GM21381 (cell line): ENCODE data around the gene TRMU.

Experiments used
- ATAC-seq: cut with Tn5 transposase; IDR thresholded peaks from one replicate; pipeline ENCODE4 v1.9.1; 2021; ENCODE audit warnings: mild to moderate bottlenecking, moderate library complexity; ENCODE audit not compliant: unreplicated experiment

The TRMU gene

DNA sequence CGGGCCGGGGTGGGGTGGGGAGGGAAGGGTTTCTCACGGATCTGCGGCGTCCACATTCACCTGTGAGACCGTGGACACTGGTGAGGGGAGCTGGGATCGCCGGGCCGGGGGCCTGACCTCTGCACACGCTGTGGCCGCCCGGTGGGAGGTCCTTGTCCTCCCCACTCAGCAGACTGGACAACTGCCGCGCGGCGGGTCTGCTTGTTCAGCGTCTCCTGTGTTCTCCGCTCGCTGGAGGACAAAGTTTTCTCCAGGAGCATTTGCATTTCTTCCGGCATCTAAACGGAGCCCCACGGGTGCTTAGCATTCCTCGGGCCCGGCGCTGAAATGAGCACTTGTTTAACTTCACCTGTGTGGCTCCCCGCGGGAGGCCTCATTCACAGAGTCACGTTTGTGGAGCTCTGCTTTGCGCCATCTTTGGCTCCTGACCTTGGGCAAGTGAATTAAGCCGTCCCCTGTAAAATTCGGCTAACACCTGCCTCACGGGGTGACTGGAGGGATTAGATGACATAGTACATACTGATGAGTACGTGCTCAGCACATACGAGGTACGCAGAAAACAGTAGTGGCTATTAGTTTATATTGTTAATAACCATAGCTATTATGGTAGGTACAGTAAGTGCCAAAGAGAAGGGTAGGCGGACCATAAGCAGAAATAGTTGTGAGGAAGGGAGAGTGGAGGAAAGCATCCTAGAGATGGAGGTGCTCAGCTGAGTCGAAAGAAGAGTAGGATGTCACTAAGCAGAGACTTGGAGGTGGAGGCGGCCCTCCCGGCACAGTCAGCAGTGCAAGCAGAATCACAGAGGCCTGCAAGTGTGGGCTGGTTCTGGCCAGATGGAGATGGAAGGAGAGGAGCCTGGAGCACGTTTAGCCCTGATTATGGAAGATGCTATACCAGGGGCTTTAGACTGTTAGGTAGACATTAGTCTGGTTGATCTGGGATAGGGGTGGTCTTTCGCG is 885 bp downstream of the TRMU start:
- peak; percentile 16 for ATAC-seq

DNA sequence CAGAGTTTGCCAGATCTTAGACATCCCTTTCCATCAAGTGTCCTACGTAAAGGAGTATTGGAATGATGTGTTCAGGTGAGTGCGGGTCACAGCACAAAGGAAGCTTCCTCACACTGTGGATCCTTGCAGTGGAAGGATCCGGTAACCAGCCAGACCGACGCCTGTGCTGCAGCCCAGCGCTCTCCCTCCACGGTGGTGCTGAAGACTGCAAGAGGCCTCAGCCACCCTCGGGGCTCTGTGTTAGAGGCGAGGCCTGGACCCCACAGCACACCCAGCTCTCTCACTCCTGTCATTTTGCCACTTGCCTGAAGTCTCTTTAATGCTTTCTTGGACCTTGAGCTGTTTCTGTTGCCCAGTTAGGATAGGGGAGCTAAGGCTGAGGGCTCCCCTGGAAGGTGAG is 2.4 kb downstream of the TRMU start:
- ATAC-seq, result no peak

DNA sequence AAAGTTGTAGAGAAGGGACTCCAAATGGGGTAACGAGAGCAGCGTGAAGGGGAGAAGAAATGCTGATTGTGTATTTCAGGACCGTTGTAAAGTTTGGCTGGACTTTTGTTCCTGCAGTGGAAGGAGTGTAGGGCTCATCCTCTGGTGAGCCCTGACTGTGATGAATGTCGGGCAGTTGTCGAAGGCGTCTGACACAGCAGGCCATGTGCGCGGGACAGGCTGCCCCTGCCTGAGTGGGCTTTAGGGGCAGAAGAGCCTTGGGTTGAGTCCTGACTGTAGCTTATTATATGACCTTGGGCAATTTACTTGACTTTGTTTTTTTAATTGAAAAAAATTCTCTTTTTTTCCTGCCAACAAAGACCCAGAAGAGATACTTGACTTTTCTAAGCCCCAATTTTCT is 3.1 kb downstream of the TRMU start:
- ATAC-seq, result no peak

DNA sequence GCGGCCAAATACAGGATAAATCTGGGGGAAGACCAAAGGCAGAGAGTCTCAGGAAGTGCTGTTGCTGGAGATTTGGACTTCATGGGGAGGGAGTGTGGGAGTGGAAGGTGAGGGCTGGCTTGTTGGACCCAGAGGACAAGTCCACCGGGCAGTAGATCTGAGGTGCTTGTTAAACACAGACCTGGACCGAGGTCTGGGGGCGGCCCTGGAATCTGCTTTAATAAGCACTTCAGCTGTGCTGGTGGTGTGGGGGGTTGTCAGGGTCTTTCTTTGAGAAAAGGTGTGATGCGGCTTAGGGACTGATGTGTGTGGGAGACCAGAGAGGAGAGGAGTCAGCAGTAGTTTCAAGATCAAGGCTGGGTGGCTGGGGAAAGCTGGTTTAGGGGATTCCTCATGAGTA is 4.4 kb downstream of the TRMU start:
- no peak for ATAC-seq

DNA sequence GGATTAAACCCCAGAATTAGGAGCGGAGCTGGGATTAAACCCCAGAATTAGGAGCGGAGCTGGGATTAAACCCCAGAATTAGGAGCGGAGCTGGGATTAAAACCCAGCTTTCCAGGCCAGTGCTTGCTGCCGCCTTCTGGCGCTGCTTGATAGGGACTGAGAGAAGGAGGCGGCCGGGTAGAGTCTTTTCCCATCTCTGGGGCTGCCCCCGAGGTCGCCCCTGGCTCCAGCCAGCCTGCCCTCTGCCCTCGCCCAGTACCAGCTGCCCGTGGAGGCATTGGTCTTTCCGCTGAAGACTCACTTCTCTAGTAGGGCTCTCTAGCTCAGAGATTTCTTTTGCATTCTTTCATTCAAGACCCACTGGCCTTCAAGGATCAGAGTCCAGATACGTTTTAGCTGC is 5.2 kb downstream of the TRMU start:
- no peak for ATAC-seq

DNA sequence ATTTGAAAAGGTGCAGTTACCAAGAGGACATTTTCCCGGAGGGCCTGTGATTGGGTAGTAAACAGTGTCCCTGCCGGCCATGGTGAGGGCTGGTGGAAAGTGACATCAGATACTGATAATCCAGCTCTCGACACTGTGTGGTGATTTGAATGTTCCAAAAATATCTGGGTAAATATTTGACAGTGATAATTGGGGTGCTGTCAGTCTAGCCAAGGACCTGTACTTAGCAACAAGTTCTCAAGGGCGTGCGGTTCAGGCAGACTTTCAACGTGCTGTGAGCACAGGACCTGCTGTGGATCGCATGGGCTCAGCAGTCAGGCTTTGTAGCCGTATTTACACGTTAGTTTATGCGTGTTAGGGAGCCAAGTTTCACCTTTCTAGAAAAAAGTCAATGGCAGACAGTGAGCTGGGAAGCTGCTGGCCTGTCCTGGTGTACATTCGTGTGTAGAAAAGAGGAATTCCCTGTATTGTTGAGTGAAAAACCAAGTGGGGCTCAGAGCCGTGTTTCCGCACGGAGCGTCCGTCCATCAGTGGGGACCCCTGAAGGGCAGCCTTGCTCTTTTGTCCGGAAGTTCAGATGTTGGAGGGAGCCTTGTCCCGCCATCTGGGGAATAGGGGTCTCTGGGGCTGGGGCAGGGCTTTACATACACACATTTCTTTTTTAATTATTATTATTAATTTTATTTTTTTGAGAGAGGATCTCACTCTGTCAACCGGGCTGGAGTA is 11.3 kb downstream of the TRMU start:
- ATAC-seq, result no peak

DNA sequence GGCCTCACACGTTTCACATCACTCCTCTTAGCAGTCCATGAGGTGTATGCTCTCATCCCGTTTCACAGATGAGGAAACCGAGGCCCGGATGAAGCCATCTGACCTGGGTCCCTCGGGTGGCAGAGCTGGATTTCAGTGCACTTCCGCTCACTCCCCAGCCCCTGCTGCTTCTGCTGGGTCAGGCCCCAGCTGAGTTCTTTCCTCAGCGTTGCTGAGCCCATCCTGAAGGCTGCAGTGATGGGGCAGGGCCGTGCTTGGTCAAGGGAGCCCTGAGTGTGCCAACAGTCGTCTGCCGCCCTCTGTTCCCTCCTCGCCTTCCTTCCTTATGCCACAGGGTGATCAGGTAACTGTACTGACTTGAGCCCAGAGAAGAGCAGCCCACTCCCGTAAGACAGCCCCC is 12.1 kb downstream of the TRMU start:
- ATAC-seq, result no peak

DNA sequence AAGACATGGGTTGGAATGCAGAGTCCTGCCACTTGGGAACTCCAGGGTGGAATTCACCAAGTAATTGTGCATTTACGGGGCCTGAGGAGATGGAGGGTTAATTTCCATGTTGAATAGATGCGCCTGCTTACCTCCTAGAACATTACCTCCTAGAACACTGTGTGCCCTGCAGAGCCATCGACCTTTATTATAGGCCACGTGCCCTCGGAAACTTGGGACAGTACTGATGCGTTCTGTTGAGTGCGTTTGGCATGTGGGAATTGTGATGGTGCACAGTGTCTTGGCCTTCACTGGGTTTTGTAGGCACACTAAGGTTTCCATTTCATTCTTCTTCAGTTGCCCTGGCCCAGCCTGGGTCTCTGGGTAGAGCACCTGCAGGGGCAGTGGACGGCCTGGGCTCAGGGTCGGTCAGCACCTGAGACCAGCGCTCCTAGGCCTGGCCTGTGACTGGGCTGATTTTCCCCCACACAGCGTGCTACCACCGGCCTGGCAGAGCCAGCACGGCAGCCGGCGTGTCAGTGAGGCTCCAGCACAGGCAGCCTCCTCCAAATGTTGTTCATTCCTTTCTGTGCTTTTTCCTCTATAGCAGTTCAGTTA is 12.7 kb downstream of the TRMU start:
- ATAC-seq, result no peak

DNA sequence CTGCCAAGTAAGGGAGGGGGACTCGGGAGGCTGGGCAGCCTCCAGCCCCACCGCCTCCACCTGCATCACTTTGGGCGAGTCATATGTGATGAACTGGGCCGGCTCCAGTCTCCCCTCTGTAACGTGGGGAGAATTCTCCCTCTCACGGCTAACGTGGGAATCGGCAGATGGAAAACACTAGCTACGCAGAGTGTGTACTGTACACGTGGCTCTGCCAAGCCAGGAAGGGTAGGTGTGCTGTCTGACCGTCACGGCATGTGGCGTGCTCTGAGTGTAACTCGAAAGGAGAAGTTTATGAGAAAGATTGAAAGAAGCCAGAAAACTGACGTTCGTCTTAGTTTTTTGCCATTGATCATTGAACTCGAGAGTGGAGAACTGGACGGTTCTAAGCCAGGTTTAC is 13.7 kb downstream of the TRMU start:
- no peak for ATAC-seq

DNA sequence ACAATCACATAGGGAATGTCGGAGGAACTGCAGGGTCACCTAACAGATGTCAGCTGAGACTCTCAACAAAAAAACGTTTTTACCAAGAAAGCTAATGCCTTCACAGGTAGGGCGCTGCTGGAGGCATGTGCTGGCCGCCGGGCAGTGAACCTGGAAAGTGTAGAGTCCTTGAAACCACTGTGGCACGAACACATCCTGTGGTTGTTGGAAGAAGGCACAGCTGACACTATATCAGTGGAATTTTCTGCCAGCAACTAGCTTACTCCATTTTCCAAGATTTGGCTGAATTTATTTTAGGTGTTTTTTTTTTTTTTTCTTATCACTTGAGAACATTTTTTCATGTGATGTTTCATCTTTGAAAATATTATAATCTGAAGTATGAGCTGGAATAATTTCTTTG is 14.2 kb downstream of the TRMU start:
- ATAC-seq, result no peak

DNA sequence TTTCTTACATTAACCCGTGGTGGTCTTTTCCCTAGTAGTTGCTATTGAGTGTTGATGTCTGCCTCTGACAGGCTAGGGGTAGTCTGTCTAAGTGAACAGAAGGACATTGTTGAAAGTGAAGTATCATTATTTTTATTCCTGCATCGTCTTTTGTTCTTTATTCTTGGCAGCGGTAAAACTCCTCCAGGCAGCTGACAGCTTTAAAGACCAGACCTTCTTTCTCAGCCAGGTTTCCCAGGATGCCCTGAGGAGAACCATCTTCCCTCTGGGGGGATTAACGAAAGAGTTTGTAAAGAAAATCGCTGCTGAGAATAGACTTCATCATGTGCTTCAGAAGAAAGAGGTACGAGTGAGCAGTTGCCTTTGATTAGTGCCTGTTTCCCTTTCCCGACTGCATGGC is 14.6 kb downstream of the TRMU start:
- no peak for ATAC-seq

DNA sequence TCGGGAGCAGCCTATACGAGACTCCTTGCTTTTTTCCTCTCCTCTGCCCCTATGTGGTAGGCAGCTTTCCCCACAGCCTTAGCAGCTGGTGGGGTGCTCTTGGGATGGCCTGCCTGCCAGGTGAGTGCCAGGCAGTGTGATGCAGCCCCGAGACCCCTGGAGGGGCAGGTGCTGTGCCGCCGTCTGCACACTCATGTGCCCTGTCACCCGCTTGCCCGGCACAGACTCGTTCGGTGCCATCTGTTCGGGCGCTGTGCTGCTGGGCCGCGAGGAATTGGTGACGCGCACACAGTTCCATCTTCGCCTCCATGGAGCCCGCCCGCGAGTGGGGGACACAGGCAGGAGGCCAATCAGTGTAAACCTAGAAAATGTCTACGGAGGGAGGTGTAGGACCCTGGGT is 15.1 kb downstream of the TRMU start:
- no peak for ATAC-seq

DNA sequence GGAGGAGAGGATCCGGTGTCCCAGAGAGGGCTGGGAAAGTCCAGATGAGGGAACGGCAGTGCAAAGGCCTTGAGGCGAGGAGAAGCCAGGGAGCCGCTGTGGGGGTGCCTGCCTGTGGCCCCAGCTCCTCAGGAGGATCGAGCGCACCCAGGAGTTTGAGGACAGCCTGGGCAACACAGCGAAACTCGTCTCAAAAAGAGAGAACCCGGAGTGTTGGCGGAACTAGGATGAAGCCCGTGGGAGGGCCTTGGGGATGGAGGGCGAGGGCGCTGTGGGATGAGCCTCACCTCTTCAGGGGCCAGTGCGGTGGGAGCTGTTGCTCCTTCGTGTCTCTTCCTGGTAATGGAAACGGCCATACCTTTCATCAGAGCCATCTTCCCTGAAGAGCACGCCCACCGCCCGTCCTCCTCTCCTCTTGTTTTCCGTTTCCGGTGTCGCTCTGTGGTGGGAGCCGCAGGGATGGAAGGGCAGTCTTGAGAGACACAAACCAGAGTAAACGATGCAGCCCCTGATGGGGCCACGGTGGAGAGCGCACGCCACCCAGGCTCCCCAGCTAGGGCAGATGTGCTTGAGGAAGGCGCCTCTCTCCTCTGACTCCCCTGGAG is 15.7 kb downstream of the TRMU start:
- no peak for ATAC-seq

DNA sequence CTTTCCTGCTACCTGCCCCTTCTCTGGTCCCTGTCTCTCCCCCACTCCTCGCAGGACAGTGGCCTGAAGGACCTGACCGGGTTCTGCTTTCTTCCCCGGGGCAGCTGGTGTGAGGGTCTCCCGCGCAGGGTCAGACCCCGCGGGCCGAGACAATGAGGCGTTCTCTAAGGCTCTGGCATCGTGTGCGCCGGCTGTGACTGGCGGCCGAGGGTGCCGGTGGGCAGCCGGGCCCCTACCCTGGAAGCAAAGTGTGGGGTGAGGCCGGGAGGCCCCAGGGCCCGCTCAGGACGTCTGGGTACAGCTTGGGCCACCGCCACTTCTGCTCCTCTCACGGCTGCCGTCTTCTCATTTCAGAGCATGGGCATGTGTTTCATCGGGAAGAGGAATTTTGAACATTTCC is 16.3 kb downstream of the TRMU start:
- ATAC-seq, result no peak

DNA sequence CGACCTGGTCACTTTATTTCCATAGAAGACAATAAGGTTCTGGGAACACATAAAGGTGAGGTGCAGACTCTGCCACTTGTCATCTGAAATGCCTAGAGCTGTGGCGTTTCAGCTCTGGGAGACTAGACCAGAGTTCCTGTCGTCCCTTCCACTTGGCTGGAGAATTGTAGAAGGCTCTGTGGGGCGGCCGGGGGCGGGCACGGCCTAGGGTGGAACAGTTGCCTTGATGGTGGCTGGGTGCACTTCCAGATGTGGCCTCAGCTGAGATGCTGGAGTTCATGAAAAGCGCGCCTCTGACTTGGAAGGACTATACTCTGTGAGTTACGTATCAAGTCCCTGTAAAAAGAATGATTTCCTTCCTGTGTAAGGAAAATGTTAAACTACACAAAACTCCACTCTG is 16.8 kb downstream of the TRMU start:
- no peak for ATAC-seq

DNA sequence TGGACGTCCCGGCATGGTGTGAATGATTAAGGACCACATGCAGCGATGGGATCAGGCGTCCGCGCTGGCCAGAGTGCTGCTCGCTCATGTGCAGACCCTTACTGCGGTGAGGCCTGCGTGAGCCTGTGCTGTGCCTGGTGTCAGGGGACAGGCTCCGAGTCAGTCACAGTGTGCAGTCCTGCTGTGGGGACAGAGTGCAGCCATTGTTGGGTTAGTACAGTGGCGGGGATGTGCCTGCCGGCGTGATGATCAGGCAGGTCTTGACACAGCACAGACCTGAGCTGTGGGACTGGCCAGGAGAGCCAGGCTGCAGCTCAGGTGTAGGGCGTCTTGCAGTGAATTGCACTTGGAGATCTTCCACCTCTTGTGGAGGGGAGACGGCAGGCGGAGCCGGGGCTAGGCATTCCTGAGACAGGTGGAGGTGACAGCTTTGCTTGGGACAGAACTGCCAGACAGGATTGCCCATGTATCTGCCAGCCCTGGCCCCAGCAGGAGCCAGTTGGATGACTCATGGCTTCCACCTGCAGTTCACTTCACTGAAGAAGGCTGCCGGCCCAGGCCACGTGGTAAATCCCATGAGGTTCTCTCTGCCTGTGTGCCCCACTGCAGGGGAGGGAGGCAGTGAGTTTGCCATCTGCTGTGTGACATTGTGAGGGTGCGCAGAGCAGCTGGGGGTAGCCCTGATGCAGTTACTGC is 17.3 kb downstream of the TRMU start:
- no peak for ATAC-seq

DNA sequence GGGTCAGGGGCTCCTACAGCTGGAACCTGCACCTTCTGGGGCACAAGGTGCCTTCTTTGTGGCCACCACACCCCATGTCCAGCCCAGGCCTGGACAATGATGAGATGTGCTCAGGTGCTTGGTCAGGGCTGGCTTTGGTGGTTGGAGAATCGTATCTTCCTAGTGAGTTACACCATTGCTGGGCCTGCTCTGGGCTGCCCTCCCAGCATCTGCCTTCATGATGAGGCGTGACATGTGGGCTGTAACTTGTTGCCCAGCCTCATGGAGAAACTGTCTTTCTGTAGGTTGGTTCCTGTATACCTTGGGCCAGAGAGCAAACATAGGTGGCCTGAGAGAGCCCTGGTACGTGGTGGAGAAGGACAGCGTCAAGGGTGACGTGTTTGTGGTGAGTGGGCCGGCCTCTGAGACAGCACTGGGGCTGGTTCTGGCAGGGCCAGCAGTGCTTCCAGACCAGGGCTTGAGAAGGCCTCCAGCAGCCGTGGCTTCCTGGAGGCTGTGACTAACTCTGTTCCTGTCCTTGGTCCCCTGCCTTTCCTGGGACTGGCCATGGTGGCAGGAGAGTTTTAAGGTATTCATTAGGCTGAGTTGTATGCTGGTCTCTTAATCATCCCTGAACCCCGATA is 18.1 kb downstream of the TRMU start:
- ATAC-seq, result no peak

DNA sequence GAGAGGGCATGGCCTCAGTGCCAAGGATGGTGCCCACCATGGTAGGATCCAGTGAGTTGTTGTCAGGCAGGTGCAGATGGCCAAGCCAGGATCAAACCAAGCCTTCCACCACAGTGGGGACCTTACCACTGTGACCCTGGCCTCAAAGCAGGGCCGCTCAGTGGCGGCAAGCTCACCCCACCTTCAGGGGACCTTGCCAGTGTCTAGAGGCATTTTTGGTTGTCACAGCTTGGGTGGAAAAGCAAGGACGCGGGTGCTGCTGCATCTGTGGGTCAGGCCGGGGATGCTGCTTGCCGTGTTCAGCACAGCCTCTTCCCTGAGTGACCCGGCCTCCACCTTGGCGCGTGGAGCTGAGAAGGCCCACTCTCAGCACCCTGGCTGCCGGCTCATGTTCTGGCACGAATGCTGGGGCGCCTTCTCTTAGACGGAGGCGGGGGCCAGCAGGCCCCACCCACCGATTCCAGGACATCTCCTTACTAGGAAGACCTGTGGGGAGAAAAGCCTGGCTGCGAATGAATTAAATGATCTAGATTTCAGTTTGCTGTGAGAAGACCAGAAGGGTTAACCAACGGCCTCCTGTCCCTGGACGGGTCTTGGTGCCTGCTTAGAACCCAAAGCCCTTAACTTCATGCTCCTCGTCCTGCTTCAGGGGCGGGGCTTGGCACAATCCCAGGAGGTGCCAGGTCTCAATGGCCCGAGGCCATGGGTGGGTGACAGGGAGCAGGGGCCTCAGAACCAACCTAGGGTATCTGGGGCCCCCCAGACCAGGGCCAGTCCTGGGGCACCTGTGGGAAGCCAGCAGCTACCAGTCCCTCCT is 18.9 kb downstream of the TRMU start:
- no peak for ATAC-seq

DNA sequence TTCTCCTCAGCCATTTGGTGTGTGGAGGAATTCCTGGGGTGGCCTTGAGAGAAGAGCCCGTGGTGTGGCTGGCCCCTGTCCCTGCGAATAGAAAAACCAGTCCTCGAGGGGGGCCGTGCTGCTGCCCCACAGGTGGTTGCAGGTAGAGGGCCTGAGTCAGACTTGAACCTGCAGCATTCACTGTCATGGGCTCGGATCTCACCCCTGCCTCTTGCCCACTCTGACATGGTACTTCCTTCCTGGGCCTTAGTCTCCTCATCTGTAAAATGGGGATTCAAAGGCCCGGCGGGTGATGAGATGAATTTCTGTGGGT is 19.4 kb downstream of the TRMU start:
- no peak for ATAC-seq
